Adrenal gland (tissue), 12 donors: Measurements from ENCODE around the gene ASB13. TPM values are rescaled to one million over a fixed set of nuclear protein-coding genes. Genes with fewer than 3 reads are reported as not detected.

Experiments
- polyA plus RNA-seq, 3 donors: library from polyadenylated mRNA; stranded (reverse); fragments of 200-250 nt in 2 of 3; fragments of 350-450 nt in 1 of 3; fragmentation: Illumina TruSeq in 1 of 3; extraction: RNeasy Lipid Tissue Mini Kit (QIAGEN cat#74804) in 1 of 3; gene quantifications; one replicate each; pipeline ENCODE4 v1.2.3, GENCODE V29; 2013 to 2014
- small RNA-seq, 2 donors: library from RNA; depleted of rRNA; stranded (forward); fragments of <200 nt; gene quantifications; one replicate each; pipeline ENCODE3, GENCODE V24; 2016
- total RNA-seq, 9 donors: library from RNA; depleted of rRNA in 4 of 9; stranded (reverse); fragments of >200 nt in 4 of 9; fragments of 120-200 nt in 1 of 9; fragmentation: NEBNext Ultra II Directional in 1 of 9; extraction: Animal tissue kit (Norgen Biotek cat#: 25700) in 1 of 9; gene quantifications; one replicate each; pipeline versions ENCODE4 v1.1.0 to v1.2.4, GENCODE V29; 2013 to 2023
- donor health status: healthy with polysubstance abuse.
- donor health status: Bipolar disorder and iron deficiency.
- donor health status: DM: yes; HTN: yes; CAD: no.
- donor health status: DM: no; HTN: no; CAD: no.
- donor health status: DM: no; HTN: no; CAD: no.
- donor health status: DM: yes; HTN: yes; CAD: no.

Gene ASB13
- total and polyA plus RNA-seq, 12 donors = 24.4 to 65.9 (median 45.9) TPM

Small RNA genes lying within 50 kb of the gene (small RNA-seq; reads per million reads assigned to genes)
- gene AL365356.2 = 0 reads per million in 2 donors
- 0 reads per million in 2 donors for gene RN7SL445P

Other genes with a start within 250 kb of the ASB13 start
- gene CALML5, start 167.0 kb downstream of the ASB13 start, total RNA-seq = not detected
- gene CALML5, start 167.0 kb downstream of the ASB13 start, polyA plus RNA-seq = not detected
- not detected for gene CALML3, start 141.6 kb downstream of the ASB13 start, total RNA-seq
- gene CALML3, start 141.6 kb downstream of the ASB13 start, polyA plus RNA-seq = under 1 TPM in 1 of 3 donors, not detected in 2; 0.07 TPM
- gene TASOR2, start 18.2 kb upstream of the ASB13 start, total RNA-seq = 100 to 1,000 TPM in 2 of 9 donors, 10 to 100 TPM in 7; 36.6 to 182 (median 53.3) TPM
- gene TASOR2, start 18.2 kb upstream of the ASB13 start, polyA plus RNA-seq = 10 to 100 TPM; 15.4 to 43.4 (median 32.2) TPM
- 100 to 1,000 TPM; 182 to 412 (median 239) TPM for gene GDI2, start 146.8 kb upstream of the ASB13 start, total RNA-seq
- gene GDI2, start 146.8 kb upstream of the ASB13 start, polyA plus RNA-seq = 100 to 1,000 TPM in 1 of 3 donors, 10 to 100 TPM in 2; 45.3 to 377 (median 48.2) TPM
- gene ANKRD16, start 223.3 kb upstream of the ASB13 start, total RNA-seq = 10 to 100 TPM in 3 of 9 donors, 1 to 10 TPM in 6; 5.9 to 12.4 (median 7.1) TPM
- gene ANKRD16, start 223.3 kb upstream of the ASB13 start, polyA plus RNA-seq = 1 to 10 TPM; 4.0 to 6.1 (median 5.8) TPM
- 100 to 1,000 TPM in 5 of 9 donors, 10 to 100 TPM in 4; 68.9 to 165 (median 106) TPM for gene FBH1, start 223.6 kb upstream of the ASB13 start, total RNA-seq
- gene FBH1, start 223.6 kb upstream of the ASB13 start, polyA plus RNA-seq = 100 to 1,000 TPM in 2 of 3 donors, 10 to 100 TPM in 1; 91.4 to 154 (median 137) TPM